Myometrial cell (primary cell): ENCODE measurements around the gene C1QTNF4. TPM values are rescaled to one million over a fixed set of nuclear protein-coding genes. Genes with fewer than 3 reads are reported as not detected.

Source experiments
- total RNA-seq: library from RNA; depleted of rRNA; stranded (reverse); fragments of >200 nt; gene quantifications from 2 replicates; pipeline ENCODE4 v1.2.3, GENCODE V29; 2015

C1QTNF4 gene
- 2.6 and 3.2 TPM in 2 replicates for total RNA-seq

DNA sequence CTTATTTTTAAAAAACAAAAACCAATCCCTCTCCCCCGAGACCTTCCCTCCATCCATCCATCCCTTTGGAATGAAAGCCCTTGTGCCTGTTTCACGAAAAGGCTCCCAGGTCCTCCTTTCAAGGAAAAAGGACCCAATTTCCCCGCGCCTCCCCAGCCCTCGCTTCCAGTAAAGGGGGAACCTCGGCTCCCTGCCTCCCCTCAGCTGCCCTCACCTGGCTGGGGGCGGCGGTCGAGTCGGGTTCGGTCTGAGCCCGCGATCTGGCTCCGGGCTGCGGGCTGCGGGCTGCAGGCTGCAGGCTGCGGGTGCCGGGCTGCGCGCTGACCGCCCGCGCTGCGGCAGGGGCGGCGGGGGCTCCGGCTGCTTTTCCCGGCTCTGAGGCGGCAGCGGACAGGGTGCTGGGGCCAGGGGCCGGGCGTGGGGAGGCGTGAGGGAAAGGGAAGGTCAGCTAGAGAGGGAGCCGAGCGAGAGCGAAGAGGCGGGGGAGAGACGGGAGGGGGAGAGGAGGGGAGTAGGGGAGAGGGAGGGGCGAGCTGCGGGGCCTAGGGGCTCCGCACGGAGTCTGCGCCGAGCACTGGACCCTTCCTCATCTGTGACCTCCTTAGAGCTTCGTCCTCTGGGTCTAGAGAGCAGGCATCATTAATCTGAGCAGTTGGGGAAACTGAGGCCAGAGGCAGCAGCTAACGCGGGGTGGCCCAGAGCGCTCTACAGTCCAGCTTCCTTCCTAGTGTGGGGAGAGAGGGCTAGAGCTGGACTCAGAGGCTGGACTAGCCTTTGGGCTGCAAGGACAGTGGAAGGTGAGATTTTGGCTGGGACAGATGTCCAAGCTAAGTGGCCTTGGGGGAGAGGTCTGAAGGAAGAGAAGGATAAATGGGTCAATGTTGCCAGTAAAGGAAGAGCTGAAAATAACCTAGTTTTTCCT lies at the start of gene C1QTNF4:
Gene C1QTNF4, minus strand, starts transcription at position 478 of the 922 bp plus-strand sequence. CDS start 3,601 bp downstream, outside the sequence.

DNA sequence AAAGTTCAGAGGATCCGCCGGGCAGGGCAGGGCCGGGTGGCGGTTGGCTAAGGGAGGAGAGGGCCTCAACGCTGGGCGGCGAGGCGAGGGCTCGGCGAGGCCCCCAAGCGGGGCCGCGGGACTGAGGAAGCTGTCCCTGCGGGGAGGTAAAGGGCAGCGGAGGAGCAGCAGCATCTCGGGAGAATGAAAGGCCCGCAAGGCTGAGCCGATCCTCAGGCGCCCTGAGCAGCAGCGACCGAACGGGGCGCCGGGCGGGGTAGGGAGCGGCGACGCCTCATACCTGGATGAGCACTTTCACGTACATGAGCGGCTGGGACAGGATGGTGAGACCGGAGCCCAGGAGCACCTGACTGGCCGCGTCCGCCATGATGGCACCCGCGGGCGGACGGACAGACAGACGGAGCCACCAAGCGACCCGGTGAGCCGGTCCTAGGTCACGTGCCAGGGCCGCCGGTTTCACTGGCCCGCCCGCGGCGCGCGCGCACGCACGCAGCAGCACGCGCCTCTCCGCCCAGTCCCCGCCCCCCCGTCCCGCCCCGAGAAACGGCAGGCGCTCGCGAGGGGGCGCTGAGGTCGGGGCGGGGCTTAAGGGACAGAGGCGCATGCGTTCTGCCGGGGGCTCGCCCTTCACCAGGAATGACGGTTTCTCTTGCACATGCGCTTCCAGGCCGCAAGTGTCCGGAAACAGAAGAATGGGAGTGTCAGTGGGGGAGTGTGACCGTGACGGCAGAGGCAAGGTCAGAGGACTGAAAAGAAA lies 48.1 kb upstream of the C1QTNF4 start, which contains the start of gene MTCH2:
Gene MTCH2, minus strand, starts transcription at position 461 of the 757 bp plus-strand sequence. Its CDS starts 94 bp downstream, at position 367.

DNA sequence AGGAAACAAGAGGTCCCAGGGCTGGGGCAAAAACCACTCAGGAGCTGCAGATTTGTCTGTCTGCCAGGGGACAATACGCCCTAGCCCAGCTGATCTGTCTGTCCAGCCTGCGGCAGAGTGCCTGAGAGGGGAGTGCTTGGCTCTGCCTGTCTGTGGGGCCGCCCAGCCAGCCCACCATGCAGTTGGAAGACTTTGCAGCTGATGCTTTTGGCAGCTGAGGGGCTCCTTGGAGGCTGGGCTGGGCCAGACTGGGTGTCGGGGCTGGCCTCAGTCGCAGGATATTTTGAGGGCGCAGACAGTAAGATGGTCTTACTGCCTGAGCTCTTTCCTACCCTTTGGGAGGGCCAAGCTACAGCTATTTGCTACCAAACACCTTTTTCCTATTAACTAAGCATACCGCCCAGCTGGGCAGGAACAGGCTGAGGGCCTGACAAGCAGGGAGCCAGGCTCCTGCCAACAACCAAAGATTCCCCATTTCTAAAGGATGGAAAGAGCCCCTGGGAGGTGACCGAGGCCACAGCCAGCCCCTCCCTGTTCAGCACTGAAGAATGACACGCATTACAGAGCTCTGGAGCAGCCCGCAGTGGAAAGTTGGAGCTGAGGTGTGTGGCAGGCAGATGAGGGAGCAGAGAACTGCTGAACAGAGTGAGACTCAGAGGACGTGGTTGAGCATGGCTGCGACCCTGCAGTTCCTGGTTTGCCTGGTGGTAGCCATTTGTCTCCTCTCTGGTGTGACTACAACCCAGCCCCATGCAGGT lies 7.9 kb downstream of the C1QTNF4 start, which contains the start of gene FAM180B:
Gene FAM180B, plus strand, starts transcription at position 581 of the 758 bp plus-strand sequence. Its CDS starts 91 bp downstream, at position 672.

DNA sequence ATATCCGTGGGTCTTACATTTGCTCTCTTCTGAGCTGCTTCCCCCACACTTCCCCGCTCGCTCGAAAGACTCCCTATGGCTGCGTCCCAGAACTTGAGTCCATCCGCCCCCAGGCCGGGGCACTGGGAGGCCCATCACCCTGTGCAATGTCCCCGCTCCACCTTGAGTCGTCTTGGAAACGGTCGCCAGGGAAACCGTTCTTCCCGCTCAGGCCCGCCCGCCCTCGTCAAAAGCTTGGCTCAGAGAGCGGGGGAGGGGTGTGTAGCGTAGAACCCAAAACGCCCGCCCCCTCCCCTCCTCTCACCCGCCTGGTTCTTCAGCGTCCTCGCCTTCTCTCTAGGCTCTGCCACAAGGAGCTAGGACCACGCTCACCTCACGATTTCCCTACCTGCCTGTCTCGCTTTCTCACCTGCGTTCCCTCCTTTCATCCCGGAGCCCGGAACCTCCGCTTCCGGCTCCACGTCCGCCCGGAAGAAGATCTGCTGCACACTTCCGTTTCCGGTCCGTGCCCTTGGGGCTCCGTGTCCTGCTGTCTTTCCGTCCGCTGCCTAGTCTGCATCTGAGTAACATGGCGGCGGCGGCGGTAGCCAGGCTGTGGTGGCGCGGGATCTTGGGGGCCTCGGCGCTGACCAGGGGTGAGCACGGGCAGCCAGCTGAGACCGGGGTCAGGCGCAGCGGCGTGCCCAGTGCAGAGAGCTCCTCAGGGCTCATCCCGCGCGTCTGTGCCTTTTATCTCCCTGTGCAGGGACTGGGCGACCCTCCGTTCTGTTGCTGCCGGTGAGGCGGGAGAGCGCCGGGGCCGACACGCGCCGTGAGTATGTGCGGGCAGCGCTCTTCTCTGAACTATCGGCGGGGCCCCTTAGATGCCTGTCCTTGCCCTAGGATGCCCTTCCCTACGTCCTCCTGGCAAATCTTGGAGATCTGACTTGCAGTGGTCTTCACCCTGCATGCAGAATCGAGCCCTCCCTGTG lies 15.4 kb downstream of the C1QTNF4 start, which contains the start of the genes KBTBD4 and NDUFS3:
Gene KBTBD4, minus strand, starts transcription at position 447 of the 971 bp plus-strand sequence. Its CDS starts 19 bp downstream, at position 428.
Gene NDUFS3, plus strand, starts transcription at position 551 of the 971 bp plus-strand sequence. Its CDS starts 18 bp downstream, at position 569.

DNA sequence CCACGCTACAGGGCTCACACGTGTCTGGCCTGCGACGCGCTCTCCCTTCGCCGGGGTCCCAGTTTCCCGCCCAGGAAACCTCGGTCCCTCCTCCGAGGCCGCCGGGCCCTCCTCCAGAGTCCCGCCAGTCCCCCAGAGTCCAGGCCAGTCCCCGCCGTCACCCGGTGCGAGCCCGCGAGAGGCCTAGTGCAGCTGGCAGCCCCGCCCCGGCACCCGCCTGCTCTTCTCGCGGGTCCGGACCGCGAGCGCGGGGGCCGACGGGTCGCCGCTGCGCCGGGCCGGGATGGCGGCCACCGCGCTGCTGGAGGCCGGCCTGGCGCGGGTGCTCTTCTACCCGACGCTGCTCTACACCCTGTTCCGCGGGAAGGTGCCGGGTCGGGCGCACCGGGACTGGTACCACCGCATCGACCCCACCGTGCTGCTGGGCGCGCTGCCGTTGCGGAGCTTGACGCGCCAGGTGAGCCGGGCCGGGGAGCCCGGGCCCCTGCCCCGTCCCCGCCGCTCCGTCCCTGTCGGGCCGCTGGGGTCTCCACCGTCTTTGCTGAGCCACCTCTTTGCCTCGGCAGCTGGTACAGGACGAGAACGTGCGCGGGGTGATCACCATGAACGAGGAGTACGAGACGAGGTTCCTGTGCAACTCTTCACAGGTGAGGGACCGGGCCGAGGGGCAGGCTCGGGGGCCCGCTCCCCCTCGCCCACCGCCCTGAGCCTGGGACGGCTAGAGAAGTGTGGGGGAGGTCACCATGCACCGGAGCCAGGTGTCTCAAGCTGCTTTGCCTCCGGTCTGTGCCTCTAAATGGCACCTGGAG lies 28.7 kb downstream of the C1QTNF4 start, which contains the start of gene PTPMT1:
Gene PTPMT1, plus strand, starts transcription at position 260 of the 809 bp plus-strand sequence. Its CDS starts 24 bp downstream, at position 284.

DNA sequence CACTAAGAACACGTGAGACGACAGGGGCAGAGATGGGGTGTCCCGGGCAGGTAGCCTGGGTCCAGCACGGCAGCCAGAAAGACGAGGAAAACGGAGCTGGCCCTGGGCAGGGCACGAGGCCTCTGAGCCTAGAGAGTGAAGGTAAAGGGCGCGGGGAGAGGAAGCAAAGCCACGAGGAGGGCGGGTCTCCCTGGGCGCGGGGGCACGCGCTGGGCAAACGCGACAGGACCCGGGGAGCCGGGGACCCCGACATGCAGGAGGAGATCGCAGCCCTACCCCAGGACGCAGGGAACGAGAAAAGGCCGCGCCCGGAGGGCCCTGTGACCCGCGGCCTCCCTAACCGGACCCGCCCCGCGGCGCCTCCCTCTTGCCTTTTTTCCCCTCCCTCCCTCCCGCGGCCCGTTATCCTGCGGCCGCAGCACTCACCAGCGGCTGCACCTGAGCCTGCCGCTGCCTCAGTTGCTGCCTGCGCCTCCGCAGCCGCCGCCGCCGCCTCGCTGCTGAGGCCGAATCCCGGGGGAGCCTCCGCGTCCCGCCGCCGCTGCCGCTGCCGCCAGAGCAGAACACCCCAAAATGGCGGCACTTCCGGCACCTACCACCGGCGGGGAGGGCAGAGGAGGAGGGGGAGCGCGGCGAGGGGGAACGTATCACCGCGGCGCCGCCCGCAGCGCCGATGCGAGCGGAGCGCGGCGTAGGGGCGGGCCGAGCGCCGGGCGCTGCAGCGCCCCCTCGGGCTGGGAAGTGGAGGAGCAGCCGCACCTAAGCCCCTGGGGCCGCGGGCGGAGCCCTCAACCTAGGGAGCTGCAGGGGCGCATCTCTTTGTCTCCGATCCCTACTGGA lies 41.4 kb downstream of the C1QTNF4 start, which contains the start of gene CELF1:
Gene CELF1, minus strand, starts transcription at position 567 of the 840 bp plus-strand sequence. CDS start 53,609 bp downstream, outside the sequence.

Other genes with a start within 250 kb of the C1QTNF4 start
- gene MYBPC3, start 241.7 kb downstream of the C1QTNF4 start, total RNA-seq = not detected in 2 replicates
- gene SPI1, start 215.9 kb downstream of the C1QTNF4 start, total RNA-seq = not detected in 2 replicates
- gene SLC39A13, start 185.8 kb downstream of the C1QTNF4 start, total RNA-seq = 157 and 162 TPM in 2 replicates
- gene PSMC3, start 168.0 kb downstream of the C1QTNF4 start, total RNA-seq = 258 and 272 TPM in 2 replicates
- 0.18 TPM in 1 of 2 replicates, not detected in the other for gene RAPSN, start 145.3 kb downstream of the C1QTNF4 start, total RNA-seq
- gene CELF1, start 41.3 kb downstream of the C1QTNF4 start, total RNA-seq = 60.5 and 101 TPM in 2 replicates
- 120 and 148 TPM in 2 replicates for gene PTPMT1, start 28.8 kb downstream of the C1QTNF4 start, total RNA-seq
- 22.9 and 28.3 TPM in 2 replicates for gene KBTBD4, start 15.4 kb downstream of the C1QTNF4 start, total RNA-seq
- gene NDUFS3, start 15.3 kb downstream of the C1QTNF4 start, total RNA-seq = 82.4 and 101 TPM in 2 replicates
- not detected in 2 replicates for gene FAM180B, start 7.7 kb downstream of the C1QTNF4 start, total RNA-seq
- 117 TPM in 2 replicates for gene MTCH2, start 48.1 kb upstream of the C1QTNF4 start, total RNA-seq
- 0.86 and 10.3 TPM in 2 replicates for gene AGBL2, start 121.0 kb upstream of the C1QTNF4 start, total RNA-seq
- 11.2 and 38.1 TPM in 2 replicates for gene FNBP4, start 172.9 kb upstream of the C1QTNF4 start, total RNA-seq